Mucosa of stomach (tissue), 1 donor: ENCODE measurements around the gene FHL2.

Source experiments
- H3K27me3 ChIP-seq: one replicate; pipeline ENCODE4 v1.7.0; 2013; ENCODE audit warnings: mild to moderate bottlenecking, low read length; ENCODE audit not compliant: control insufficient read depth, insufficient read depth
- H3K36me3 ChIP-seq: one replicate; pipeline ENCODE4 v1.7.0; 2013; ENCODE audit warnings: low read length; ENCODE audit not compliant: control insufficient read depth, insufficient read depth
- H3K4me1 ChIP-seq: one replicate; pipeline ENCODE4 v1.7.0; 2013; ENCODE audit warnings: mild to moderate bottlenecking, low read length; ENCODE audit not compliant: control insufficient read depth, insufficient read depth
- H3K4me3 ChIP-seq: one replicate; pipeline ENCODE4 v1.7.0; 2013; ENCODE audit warnings: low read length
- H3K9ac ChIP-seq: one replicate; pipeline ENCODE4 v1.7.0; 2013; ENCODE audit warnings: mild to moderate bottlenecking, low read length, moderate library complexity
- H3K9me3 ChIP-seq: one replicate; pipeline ENCODE4 v1.7.0; 2013; ENCODE audit warnings: mild to moderate bottlenecking, low read length, moderate library complexity; ENCODE audit not compliant: control insufficient read depth
- donor health status: Pancreatic carcinoma.

The FHL2 gene

GRCh38 chr2:105403241-105403782, 4.5 kb upstream of the FHL2 start:
- Histone ChIP-seq H3K9ac (peak overlapping the region; percentile 41), H3K36me3 (no peaks in the 10 kb centered on the region), H3K27me3 (peaks cover 3% of the 10 kb centered on the region), H3K4me3 (no peak overlapping the region), H3K9me3 (no peaks in the 10 kb centered on the region), H3K4me1 (peaks cover 35% of the 10 kb centered on the region)

GRCh38 chr2:105402809-105403208, 4.0 kb upstream of the FHL2 start:
- no peaks in the 10 kb centered on the region for H3K36me3 ChIP-seq
- peak overlapping the region; percentile 41 for H3K9ac ChIP-seq
- H3K9me3 ChIP-seq: no peaks in the 10 kb centered on the region
- H3K4me1 ChIP-seq: peaks cover 35% of the 10 kb centered on the region
- H3K27me3 ChIP-seq: peaks cover 3% of the 10 kb centered on the region
- no peak overlapping the region for H3K4me3 ChIP-seq

DNA sequence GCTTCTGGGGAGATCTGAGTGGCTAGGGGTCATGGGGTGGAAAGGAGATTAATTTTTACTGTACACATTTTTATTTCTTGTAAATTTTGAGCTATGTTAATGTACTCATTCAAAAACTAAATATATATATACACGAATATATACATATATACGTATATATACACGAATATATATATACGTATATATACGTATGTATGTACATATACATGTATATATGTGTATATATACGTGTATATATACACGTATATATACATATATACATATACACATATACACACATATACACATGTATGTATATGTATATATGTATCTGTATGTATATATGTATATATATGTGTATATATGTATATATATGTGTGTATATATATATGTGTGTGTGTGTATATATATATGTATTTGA, 3.0 kb upstream of the FHL2 start:
- Histone ChIP-seq H3K9ac (no peak overlapping the region), H3K27me3 (peaks cover 3% of the 10 kb centered on the region), H3K4me1 (peaks cover 35% of the 10 kb centered on the region), H3K4me3 (no peak overlapping the region), H3K36me3 (no peaks in the 10 kb centered on the region), H3K9me3 (no peaks in the 10 kb centered on the region)

- Histone ChIP-seq H3K9me3 (no peaks in the 10 kb centered on the region), H3K4me1 (peaks cover 43% of the 10 kb centered on the region), H3K4me3 (no peak overlapping the region), H3K9ac (no peak overlapping the region), H3K27me3 (peaks cover 3% of the 10 kb centered on the region), H3K36me3 (peaks cover 4% of the 10 kb centered on the region)
These were observed 1.3 kb upstream of the FHL2 start for GRCh38 chr2:105400138-105400540.

- peaks cover 4% of the 10 kb centered on the region for H3K36me3 ChIP-seq
- H3K4me1 ChIP-seq: peaks cover 42% of the 10 kb centered on the region
- H3K9me3 ChIP-seq: no peaks in the 10 kb centered on the region
- peak overlapping the region; percentile 93 for H3K4me3 ChIP-seq
- H3K27me3 ChIP-seq: peaks cover 3% of the 10 kb centered on the region
- H3K9ac ChIP-seq: peak overlapping the region; percentile 100
These were observed 483 bp upstream of the FHL2 start for GRCh38 chr2:105399207-105399861.

DNA sequence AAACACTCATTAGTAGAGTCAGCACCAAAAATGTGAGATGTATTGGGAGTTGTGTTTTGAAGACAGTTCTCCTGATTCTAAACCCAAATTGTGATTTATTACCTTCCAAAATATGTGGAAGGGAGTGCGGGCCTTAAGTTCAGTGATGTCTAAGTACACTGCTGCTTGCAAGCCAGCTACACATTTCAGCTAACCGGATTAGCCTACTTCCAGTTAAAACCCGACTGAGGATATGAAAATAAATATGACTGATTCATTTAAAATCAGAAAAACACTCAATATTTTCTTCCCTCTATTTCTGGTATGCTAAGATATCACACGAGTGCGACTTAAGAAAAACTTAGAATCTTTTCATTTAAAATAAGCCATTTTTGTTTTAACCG, 907 bp downstream of the FHL2 start:
- Histone ChIP-seq H3K9me3 (no peaks in the 10 kb centered on the region), H3K36me3 (peaks cover 4% of the 10 kb centered on the region), H3K27me3 (peaks cover 3% of the 10 kb centered on the region), H3K4me3 (peak overlapping the region; percentile 93), H3K9ac (peak overlapping the region; percentile 100), H3K4me1 (peaks cover 42% of the 10 kb centered on the region)

GRCh38 chr2:105397025-105397722, 1.7 kb downstream of the FHL2 start:
- H3K36me3 ChIP-seq: peaks cover 4% of the 10 kb centered on the region
- H3K4me1 ChIP-seq: peaks cover 48% of the 10 kb centered on the region
- H3K9me3 ChIP-seq: no peaks in the 10 kb centered on the region
- peak overlapping the region; percentile 87 for H3K4me3 ChIP-seq
- peak overlapping the region; percentile 100 for H3K9ac ChIP-seq
- H3K27me3 ChIP-seq: peaks cover 3% of the 10 kb centered on the region

DNA sequence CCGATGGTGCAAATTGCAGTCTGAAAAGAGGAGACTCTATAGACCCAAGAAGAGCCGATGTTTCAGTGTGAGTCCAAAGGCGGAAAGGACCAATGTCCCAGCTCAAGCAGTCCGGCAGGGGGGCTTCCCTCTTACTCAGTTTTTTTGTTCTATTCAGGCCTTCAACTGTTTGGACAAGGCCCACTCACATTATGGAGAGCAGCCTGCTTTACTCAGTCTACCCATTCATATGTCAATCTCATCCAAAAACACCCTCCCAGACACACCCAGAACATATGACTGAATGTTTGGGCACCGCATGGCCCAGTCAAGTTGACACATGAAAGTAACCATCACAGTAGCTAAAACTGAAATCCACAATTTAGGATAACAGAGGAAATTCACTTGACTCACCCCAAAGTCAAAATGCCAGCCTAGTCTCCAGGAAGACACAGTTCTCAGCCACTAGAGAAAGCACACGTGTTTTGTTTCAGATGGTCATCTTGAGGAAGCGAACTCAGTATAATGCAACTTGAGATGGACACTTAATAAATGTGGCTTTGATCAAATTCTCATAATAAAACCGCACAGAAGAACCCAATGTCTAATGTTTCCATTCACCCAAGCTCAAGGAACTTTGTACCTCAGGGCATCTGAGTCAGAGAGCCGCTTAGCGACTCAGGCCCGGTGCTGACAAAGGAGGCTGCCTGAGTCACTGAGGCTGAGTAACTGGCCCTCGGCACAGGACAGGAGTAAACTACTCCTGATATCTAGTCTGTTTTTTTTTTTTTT, 2.4 kb downstream of the FHL2 start:
- Histone ChIP-seq H3K4me3 (peak overlapping the region; percentile 20), H3K36me3 (peaks cover 4% of the 10 kb centered on the region), H3K27me3 (peaks cover 3% of the 10 kb centered on the region), H3K4me1 (peaks cover 56% of the 10 kb centered on the region), H3K9me3 (no peaks in the 10 kb centered on the region), H3K9ac (peak overlapping the region; percentile 100)

GRCh38 chr2:105395691-105396090, 3.2 kb downstream of the FHL2 start:
- H3K27me3 ChIP-seq: peaks cover 3% of the 10 kb centered on the region
- H3K9ac ChIP-seq: peak overlapping the region; percentile 100
- peaks cover 4% of the 10 kb centered on the region for H3K36me3 ChIP-seq
- H3K4me1 ChIP-seq: peaks cover 63% of the 10 kb centered on the region
- no peaks in the 10 kb centered on the region for H3K9me3 ChIP-seq
- peak overlapping the region; percentile 20 for H3K4me3 ChIP-seq

DNA sequence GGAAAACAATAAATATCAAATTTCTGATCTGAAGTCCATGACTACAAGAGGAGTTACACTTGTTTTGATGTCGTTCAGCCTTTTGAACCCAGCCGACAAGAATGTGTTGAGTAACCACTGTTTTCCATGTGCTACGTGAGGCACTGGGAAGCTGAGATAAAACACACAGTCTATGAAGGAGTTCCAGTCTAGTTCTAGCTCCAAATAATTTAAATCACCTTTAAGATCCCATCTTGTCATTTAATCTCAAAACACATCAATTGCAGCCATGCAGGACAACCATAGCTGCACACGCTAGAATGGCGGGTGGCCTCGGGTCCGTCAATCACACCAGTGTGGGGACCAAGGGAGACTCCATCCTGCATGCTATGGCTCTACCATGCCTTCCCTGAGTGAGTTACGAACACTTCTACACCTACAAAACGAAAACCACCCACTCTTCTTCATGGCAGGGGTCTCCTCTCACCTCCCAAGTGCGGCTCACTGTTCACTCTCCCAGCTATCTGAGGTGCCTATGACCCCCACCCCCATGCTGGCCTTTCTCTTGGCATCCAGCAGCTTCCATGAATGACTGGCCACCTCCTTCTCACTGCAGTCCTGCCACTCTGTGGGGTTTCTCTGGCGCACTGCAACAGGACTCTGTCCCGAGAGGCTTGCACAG, 3.8 kb downstream of the FHL2 start:
- peaks cover 60% of the 10 kb centered on the region for H3K4me1 ChIP-seq

DNA sequence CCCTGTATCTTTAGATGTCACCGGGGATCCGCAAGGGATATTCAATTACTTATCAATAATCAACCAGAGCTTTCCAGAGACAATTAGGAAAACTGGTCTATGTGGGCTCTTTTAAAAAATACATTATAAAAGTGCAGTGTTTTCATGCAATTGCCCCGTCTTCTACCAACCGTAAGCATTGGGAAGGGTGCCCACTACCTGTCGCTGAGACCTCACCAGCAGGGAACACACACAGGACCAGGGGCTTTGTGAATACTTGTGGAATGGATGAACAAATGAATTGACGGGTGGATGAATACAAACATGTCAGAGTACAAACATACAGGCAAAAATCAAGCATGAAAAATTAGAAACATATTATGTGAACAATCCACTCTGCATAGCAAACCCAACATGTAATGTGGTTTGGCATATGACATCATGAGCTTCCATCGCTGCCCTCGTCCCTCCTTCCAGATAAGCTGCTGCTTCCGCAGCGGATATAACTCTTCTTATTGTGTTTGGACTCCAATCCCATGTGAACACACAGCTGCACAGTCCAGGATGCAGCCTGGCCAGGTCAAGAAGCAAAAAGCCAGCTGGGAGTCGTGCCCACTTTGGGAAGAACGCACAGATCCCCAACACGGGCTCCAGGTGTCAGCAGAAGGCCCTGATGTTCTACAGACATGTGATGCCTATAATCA, 5.3 kb downstream of the FHL2 start:
- Histone ChIP-seq H3K4me3 (peak overlapping the region; percentile 5), H3K9me3 (no peaks in the 10 kb centered on the region), H3K27me3 (no peaks in the 10 kb centered on the region), H3K36me3 (peaks cover 4% of the 10 kb centered on the region), H3K9ac (no peak overlapping the region), H3K4me1 (peaks cover 53% of the 10 kb centered on the region)

More for the DNA sequence above, 3.8 kb downstream of the FHL2 start:
- no peaks in the 10 kb centered on the region for H3K9me3 ChIP-seq
- peak overlapping the region; percentile 100 for H3K9ac ChIP-seq
- peaks cover 4% of the 10 kb centered on the region for H3K36me3 ChIP-seq
- H3K27me3 ChIP-seq: peaks cover 3% of the 10 kb centered on the region
- no peak overlapping the region for H3K4me3 ChIP-seq
